ENCODE results near the gene CSAD. TPM values are rescaled to one million over a fixed set of nuclear protein-coding genes. Genes with fewer than 3 reads are reported as not detected.

The CSAD gene
- total and polyA plus RNA-seq, 2 experiments from 2014 or later, result 3.2 to 7.1 TPM

GRCh38 chr12:53181935-53182334 lies 1.2 kb upstream of the CSAD start:
- Histone ChIP-seq H3K27ac (ENCODE audit: low read depth) (no peak overlapping the region), H3K27me3 (ENCODE audit: insufficient read depth) (peaks cover 30% of the 10 kb centered on the region), H3K9me2 (ENCODE audit: insufficient read depth) (no peaks in the 10 kb centered on the region), H3K4me2 (peak overlapping the region; percentile 98), H3F3A (replicated peaks; ENCODE audit: low read depth) (peaks cover 19% of the 10 kb centered on the region), H3K4me3 (peak overlapping the region; percentile 80), H3K36me3 (ENCODE audit: insufficient read depth) (peaks cover 16% of the 10 kb centered on the region), H3K79me2 (replicated peaks; ENCODE audit: insufficient read depth) (peaks cover 17% of the 10 kb centered on the region), H2AFZ (no peak overlapping the region), H4K20me1 (replicated peaks; ENCODE audit: insufficient read depth) (peaks cover 23% of the 10 kb centered on the region), H3K4me1 (ENCODE audit: insufficient read depth) (peaks cover 17% of the 10 kb centered on the region)
- ATAC-seq, result no peak
- H3K4me3 Mint-ChIP-seq, result peak overlapping the region; percentile 84
- no peaks in the 10 kb centered on the region for H3K9me3 Mint-ChIP-seq
- TF ChIP-seq ZNF331 (CRISPR knock-in tag; IDR thresholded peaks at IDR 0.05; ENCODE audit: low read depth), result no peak
- TF ChIP-seq, protein P1, sequence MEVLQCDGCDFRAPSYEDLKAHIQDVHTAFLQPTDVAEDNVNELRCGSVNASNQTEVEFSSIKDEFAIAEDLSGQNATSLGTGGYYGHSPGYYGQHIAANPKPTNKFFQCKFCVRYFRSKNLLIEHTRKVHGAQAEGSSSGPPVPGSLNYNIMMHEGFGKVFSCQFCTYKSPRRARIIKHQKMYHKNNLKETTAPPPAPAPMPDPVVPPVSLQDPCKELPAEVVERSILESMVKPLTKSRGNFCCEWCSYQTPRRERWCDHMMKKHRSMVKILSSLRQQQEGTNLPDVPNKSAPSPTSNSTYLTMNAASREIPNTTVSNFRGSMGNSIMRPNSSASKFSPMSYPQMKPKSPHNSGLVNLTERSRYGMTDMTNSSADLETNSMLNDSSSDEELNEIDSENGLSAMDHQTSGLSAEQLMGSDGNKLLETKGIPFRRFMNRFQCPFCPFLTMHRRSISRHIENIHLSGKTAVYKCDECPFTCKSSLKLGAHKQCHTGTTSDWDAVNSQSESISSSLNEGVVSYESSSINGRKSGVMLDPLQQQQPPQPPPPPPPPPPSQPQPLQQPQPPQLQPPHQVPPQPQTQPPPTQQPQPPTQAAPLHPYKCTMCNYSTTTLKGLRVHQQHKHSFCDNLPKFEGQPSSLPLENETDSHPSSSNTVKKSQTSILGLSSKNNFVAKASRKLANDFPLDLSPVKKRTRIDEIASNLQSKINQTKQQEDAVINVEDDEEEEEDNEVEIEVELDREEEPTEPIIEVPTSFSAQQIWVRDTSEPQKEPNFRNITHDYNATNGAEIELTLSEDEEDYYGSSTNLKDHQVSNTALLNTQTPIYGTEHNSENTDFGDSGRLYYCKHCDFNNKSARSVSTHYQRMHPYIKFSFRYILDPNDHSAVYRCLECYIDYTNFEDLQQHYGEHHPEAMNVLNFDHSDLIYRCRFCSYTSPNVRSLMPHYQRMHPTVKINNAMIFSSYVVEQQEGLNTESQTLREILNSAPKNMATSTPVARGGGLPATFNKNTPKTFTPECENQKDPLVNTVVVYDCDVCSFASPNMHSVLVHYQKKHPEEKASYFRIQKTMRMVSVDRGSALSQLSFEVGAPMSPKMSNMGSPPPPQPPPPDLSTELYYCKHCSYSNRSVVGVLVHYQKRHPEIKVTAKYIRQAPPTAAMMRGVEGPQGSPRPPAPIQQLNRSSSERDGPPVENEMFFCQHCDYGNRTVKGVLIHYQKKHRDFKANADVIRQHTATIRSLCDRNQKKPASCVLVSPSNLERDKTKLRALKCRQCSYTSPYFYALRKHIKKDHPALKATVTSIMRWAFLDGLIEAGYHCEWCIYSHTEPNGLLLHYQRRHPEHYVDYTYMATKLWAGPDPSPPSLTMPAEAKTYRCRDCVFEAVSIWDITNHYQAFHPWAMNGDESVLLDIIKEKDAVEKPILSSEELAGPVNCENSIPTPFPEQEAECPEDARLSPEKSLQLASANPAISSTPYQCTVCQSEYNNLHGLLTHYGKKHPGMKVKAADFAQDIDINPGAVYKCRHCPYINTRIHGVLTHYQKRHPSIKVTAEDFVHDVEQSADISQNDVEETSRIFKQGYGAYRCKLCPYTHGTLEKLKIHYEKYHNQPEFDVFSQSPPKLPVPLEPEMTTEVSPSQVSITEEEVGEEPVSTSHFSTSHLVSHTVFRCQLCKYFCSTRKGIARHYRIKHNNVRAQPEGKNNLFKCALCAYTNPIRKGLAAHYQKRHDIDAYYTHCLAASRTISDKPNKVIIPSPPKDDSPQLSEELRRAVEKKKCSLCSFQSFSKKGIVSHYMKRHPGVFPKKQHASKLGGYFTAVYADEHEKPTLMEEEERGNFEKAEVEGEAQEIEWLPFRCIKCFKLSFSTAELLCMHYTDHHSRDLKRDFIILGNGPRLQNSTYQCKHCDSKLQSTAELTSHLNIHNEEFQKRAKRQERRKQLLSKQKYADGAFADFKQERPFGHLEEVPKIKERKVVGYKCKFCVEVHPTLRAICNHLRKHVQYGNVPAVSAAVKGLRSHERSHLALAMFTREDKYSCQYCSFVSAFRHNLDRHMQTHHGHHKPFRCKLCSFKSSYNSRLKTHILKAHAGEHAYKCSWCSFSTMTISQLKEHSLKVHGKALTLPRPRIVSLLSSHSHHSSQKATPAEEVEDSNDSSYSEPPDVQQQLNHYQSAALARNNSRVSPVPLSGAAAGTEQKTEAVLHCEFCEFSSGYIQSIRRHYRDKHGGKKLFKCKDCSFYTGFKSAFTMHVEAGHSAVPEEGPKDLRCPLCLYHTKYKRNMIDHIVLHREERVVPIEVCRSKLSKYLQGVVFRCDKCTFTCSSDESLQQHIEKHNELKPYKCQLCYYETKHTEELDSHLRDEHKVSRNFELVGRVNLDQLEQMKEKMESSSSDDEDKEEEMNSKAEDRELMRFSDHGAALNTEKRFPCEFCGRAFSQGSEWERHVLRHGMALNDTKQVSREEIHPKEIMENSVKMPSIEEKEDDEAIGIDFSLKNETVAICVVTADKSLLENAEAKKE (CRISPR knock-in tag; IDR thresholded peaks at IDR 0.05), result no peak
- peaks cover 32% of the 10 kb centered on the region for H3K27me3 Mint-ChIP-seq (ENCODE audit: insufficient read depth, low read depth, poor library complexity)
- H3K4me1 Mint-ChIP-seq, result peaks cover 23% of the 10 kb centered on the region
- H3K36me3 Mint-ChIP-seq (ENCODE audit: low read depth), result peaks cover 52% of the 10 kb centered on the region
- H3K27ac Mint-ChIP-seq, result no peak overlapping the region
- DNase-seq (ENCODE audit: low spot score), result no peak

DNA sequence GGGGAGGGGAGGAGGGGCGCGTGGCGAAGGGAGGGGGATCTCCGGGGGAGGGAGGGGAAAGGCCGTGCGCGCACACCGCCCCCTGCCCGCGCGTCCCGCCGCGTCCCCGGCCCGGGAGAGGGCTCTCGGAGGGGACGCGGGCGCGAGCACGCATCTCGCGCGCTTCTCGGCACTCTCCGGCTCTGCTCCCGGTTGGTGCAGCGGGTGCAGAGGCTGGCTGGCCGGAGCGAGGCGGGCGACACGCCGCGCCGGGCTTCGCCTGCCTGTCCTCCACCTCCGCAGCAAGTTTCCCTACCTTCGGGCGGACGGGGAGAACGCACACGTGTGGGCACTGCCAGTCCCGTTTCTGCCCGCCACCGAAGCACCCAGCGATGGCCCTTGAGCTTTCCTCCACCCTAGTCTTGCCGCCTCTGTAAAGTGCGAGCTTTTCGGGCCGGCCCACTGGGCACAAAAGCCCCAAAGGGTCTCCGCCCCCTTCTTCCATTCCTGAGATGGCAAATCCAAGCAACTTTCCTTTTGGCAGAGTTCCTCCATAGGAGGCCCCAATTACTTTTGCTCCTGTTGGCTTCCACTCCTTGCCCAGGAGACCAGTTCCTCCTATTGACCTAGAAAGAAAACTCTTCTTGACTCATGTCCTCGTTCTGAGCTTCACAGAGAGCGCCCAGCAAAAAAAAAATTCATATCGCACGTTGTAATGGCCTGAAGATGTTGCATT lies 363 bp upstream of the CSAD start:
- H3K36me3 Mint-ChIP-seq (ENCODE audit: low read depth), result peaks cover 44% of the 10 kb centered on the region
- peak; percentile 83 for ATAC-seq
- H3K4me3 Mint-ChIP-seq, result peak overlapping the region; percentile 84
- Histone ChIP-seq H3K4me2 (peak overlapping the region; percentile 98), H3K36me3 (ENCODE audit: insufficient read depth) (peaks cover 11% of the 10 kb centered on the region; the same call in 1 of the 2 replicates), H3K9me2 (ENCODE audit: insufficient read depth) (no peaks in the 10 kb centered on the region), H3F3A (replicated peaks; ENCODE audit: low read depth) (peaks cover 19% of the 10 kb centered on the region), H4K20me1 (replicated peaks; ENCODE audit: insufficient read depth) (peaks cover 26% of the 10 kb centered on the region), H2AFZ (peak overlapping the region; percentile 91; the same call in 1 of the 2 replicates), H3K27me3 (ENCODE audit: insufficient read depth) (peaks cover 38% of the 10 kb centered on the region), H3K27ac (ENCODE audit: low read depth) (peak overlapping the region; percentile 94), H3K79me2 (replicated peaks; ENCODE audit: insufficient read depth) (peaks cover 17% of the 10 kb centered on the region), H3K4me1 (ENCODE audit: insufficient read depth) (peaks cover 17% of the 10 kb centered on the region), H3K4me3 (peak overlapping the region; percentile 80)
- peak; percentile 84 for DNase-seq (ENCODE audit: low spot score)
- peaks cover 23% of the 10 kb centered on the region for H3K4me1 Mint-ChIP-seq
- H3K27me3 Mint-ChIP-seq (ENCODE audit: insufficient read depth, low read depth, poor library complexity), result peaks cover 39% of the 10 kb centered on the region
- H3K9me3 Mint-ChIP-seq, result no peaks in the 10 kb centered on the region
- H3K27ac Mint-ChIP-seq, result peak overlapping the region; percentile 44
- TF ChIP-seq CREB1 (CRISPR knock-in tag; IDR thresholded peaks at IDR 0.05; ENCODE audit: low read depth), result no peak
- TF ChIP-seq STAT1 (IDR thresholded peaks at IDR 0.05; ENCODE audit: unreplicated experiment), result no peak
- TF ChIP-seq, protein P1 (CRISPR knock-in tag; IDR thresholded peaks at IDR 0.05), result no peak
